ENCODE measurements around the gene EARS2.
"Not testable (repeated sequence)": the region's sequence is repeated elsewhere in the genome, so short reads cannot be mapped to it uniquely, and the experiment has no call there.

The EARS2 gene

GRCh38 chr16:23556881-23557778, at the start of gene EARS2, which contains the start of gene UBFD1:
EARS2 (minus strand) TSS chr16:23557350; CDS start chr16:23557343, 7 bp downstream.
UBFD1 (plus strand) TSS chr16:23557727; CDS start chr16:23557743, 16 bp downstream.
- DNase-seq, result peak; percentile 97

GRCh38 chr16:23597003-23597756, 40.0 kb upstream of the EARS2 start:
- no peak for DNase-seq

- DNase-seq, result peak; percentile 92
Observed at GRCh38 chr16:23595951-23596720, 39.0 kb upstream of the EARS2 start, which contains the start of gene NDUFAB1. NDUFAB1 (minus strand) TSS chr16:23596316; CDS start chr16:23596290, 26 bp downstream.

- no peak for DNase-seq
Observed at GRCh38 chr16:23595246-23595950, 38.2 kb upstream of the EARS2 start.

- DNase-seq, result no peak
Observed at GRCh38 chr16:23594186-23594585, 37.0 kb upstream of the EARS2 start.

- DNase-seq, result no peak
Observed at GRCh38 chr16:23590181-23590580, 33.0 kb upstream of the EARS2 start.

- DNase-seq, result no peak
Observed at GRCh38 chr16:23587726-23588125, 30.6 kb upstream of the EARS2 start.

GRCh38 chr16:23584186-23585076, 27.3 kb upstream of the EARS2 start:
- DNase-seq, result no peak

GRCh38 chr16:23583271-23583670, 26.1 kb upstream of the EARS2 start:
- DNase-seq, result not testable (repeated sequence)

- no peak for DNase-seq
Observed at GRCh38 chr16:23581764-23582163, 24.6 kb upstream of the EARS2 start.

GRCh38 chr16:23580391-23580790, 23.2 kb upstream of the EARS2 start:
- no peak for DNase-seq

GRCh38 chr16:23579371-23579770, 22.2 kb upstream of the EARS2 start:
- DNase-seq, result no peak

- no peak for DNase-seq
Observed at GRCh38 chr16:23578101-23578830, 21.1 kb upstream of the EARS2 start.

- no peak for DNase-seq
Observed at GRCh38 chr16:23577493-23577892, 20.3 kb upstream of the EARS2 start.

GRCh38 chr16:23575834-23576233, 18.7 kb upstream of the EARS2 start:
- DNase-seq, result no peak

GRCh38 chr16:23573817-23574216, 16.7 kb upstream of the EARS2 start:
- DNase-seq, result no peak

GRCh38 chr16:23572394-23572793, 15.2 kb upstream of the EARS2 start:
- no peak for DNase-seq

- DNase-seq, result no peak
Observed at GRCh38 chr16:23571895-23572294, 14.7 kb upstream of the EARS2 start.

- no peak for DNase-seq
Observed at GRCh38 chr16:23570992-23571632, 14.0 kb upstream of the EARS2 start.

- no peak for DNase-seq
Observed at GRCh38 chr16:23567602-23568001, 10.5 kb upstream of the EARS2 start.

All from activated CD8-positive, alpha-beta memory T cell treated with anti-CD3 and anti-CD28 coated beads, Interleukin-2, amount 50 U/mL, for 4 hours (primary cell).